ENCODE data around the gene CHST5. TPM values are rescaled to one million over a fixed set of nuclear protein-coding genes. Genes with fewer than 3 reads are reported as not detected.
A peak's percentile ranks its signal among the peaks of the same experiment; 100 is the strongest.

The CHST5 gene
- total and polyA plus RNA-seq, 4 donors: 0.97 to 1.5 TPM; not detected in 2

DNA sequence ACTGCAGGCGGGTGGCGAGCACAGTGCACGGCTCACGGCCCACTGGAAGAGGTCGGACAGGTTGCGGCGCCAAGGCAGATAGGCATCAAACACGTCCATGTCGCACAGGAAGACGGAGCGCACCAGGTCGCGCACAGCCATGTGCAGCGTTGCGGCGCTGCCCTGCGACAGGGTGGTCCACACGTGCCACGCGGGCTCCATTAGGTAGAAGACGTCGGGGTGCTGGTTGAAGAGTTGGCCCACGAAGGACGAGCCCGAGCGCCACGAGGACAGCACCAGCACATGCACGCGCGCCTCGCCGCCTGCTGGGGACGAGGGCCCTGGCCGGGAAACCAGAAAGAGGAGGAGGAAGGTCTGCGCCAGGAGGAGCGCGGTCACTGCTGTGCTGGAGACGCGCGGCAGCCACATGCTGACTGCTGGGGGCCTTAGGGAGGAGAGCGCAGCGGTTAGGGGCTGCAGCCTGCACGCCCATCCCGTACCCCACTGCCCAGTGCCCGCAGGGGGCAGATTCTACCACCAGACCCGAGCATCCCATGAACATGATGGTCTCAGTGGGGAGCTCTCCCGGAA is 56.4 kb downstream of the CHST5 start:
- intact Hi-C loops (cut with DNase I): loop anchor here in 1 of 2 donors (10.0 kb wide), 1 partner anchor 145 kb away; the partner anchor contains the start of gene ADAT1
- Histone ChIP-seq H3K4me3 (ENCODE audit: low read length in 2 of 2) (no peak overlapping the region), H3K9me3 (ENCODE audit: control insufficient read depth, low read length) (no peaks in the 10 kb centered on the region), H3K4me1 (ENCODE audit: control insufficient read depth in 1 of 2, insufficient read depth in 2 of 2, low read length in 2 of 2) (no peaks in the 10 kb centered on the region), H3K27ac (ENCODE audit: low read depth in 1 of 2, low read length in 2 of 2) (no peak overlapping the region), H3K36me3 (ENCODE audit: control insufficient read depth in 1 of 2, insufficient read depth in 2 of 2, low read length in 1 of 2) (no peaks in the 10 kb centered on the region), H3K27me3 (ENCODE audit: control insufficient read depth in 1 of 2, insufficient read depth in 2 of 2, low read length in 1 of 2) (no peaks in the 10 kb centered on the region)
- no peak for DNase-seq
- ATAC-seq (ENCODE audit: low FRiP score): peak; percentile 30
- 96% methylated on average over 47 of the region's 47 CpGs for WGBS, 2 donors

Other genes with a start within 250 kb of the CHST5 start
- 10 to 100 TPM; 55.9 to 59.1 TPM for gene CFDP1, start 102.6 kb downstream of the CHST5 start, total RNA-seq
- gene CFDP1, start 102.6 kb downstream of the CHST5 start, polyA plus RNA-seq: 100 to 1,000 TPM in 1 of 2 donors, 10 to 100 TPM in 1; 52.8 to 111 TPM
- gene TMEM170A, start 71.4 kb downstream of the CHST5 start, total RNA-seq: 10 to 100 TPM; 20.5 to 21.5 TPM
- 1 to 10 TPM; 4.2 to 5.6 TPM for gene TMEM170A, start 71.4 kb downstream of the CHST5 start, polyA plus RNA-seq
- 1 to 10 TPM; 2.4 to 6.0 TPM for gene CHST6, start 40.7 kb downstream of the CHST5 start, total RNA-seq
- under 1 TPM; 0.49 to 0.88 TPM for gene CHST6, start 40.7 kb downstream of the CHST5 start, polyA plus RNA-seq
- 10 to 100 TPM in 1 of 2 donors, 1 to 10 TPM in 1; 6.8 to 10.3 TPM for gene TMEM231, start 20.1 kb upstream of the CHST5 start, total RNA-seq
- 10 to 100 TPM in 1 of 2 donors, 1 to 10 TPM in 1; 2.3 to 11.0 TPM for gene TMEM231, start 20.1 kb upstream of the CHST5 start, polyA plus RNA-seq
- gene GABARAPL2, start 30.3 kb upstream of the CHST5 start, total RNA-seq: 100 to 1,000 TPM; 106 to 154 TPM
- 100 to 1,000 TPM; 198 to 237 TPM for gene GABARAPL2, start 30.3 kb upstream of the CHST5 start, polyA plus RNA-seq
- 10 to 100 TPM; 25.4 to 44.0 TPM for gene ADAT1, start 87.2 kb upstream of the CHST5 start, total RNA-seq
- gene ADAT1, start 87.2 kb upstream of the CHST5 start, polyA plus RNA-seq: 10 to 100 TPM in 1 of 2 donors, 1 to 10 TPM in 1; 7.5 to 19.2 TPM
- 10 to 100 TPM; 60.4 to 69.8 TPM for gene KARS1, start 111.6 kb upstream of the CHST5 start, total RNA-seq
- 10 to 100 TPM; 64.4 to 73.2 TPM for gene KARS1, start 111.6 kb upstream of the CHST5 start, polyA plus RNA-seq
- 10 to 100 TPM; 59.5 to 66.3 TPM for gene TERF2IP, start 111.7 kb upstream of the CHST5 start, total RNA-seq
- gene TERF2IP, start 111.7 kb upstream of the CHST5 start, polyA plus RNA-seq: 10 to 100 TPM; 46.5 to 78.3 TPM
- not detected for gene CPHXL2, start 140.9 kb upstream of the CHST5 start, total RNA-seq
- not detected for gene CPHXL2, start 140.9 kb upstream of the CHST5 start, polyA plus RNA-seq
- gene DUXB, start 165.4 kb upstream of the CHST5 start, total RNA-seq: not detected
- not detected for gene DUXB, start 165.4 kb upstream of the CHST5 start, polyA plus RNA-seq
- gene CPHXL, start 190.4 kb upstream of the CHST5 start, total RNA-seq: not detected
- gene CPHXL, start 190.4 kb upstream of the CHST5 start, polyA plus RNA-seq: not detected

All from aorta (tissue), 5 donors.